ENCODE results near the gene CLCN2.

Gene CLCN2

GRCh38 chr3:184405075-184406030 lies 43.9 kb upstream of the CLCN2 start:
- no peak for TF ChIP-seq ZFP3 (CRISPR knock-in tag; IDR thresholded peaks at IDR 0.05)

DNA sequence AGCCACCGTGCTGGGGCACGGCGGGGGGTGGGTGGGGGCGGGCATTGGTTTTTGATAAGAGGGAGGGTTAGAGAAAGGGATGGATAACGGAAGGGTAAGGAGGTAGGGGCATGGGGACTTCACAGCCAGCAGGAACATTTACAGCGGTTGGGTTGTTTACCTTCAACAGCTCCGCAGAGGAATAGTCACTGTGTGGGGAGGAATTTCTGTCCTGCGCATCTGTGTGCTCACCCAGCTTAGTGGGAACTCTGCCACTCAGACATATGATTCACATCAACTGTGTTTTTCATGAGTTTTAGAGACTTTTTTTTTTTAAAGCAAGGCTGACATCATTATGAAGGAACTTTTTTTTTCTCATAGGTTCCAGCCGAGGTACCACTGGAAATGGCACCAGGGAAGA lies 38.0 kb upstream of the CLCN2 start:
- TF ChIP-seq, protein P1, sequence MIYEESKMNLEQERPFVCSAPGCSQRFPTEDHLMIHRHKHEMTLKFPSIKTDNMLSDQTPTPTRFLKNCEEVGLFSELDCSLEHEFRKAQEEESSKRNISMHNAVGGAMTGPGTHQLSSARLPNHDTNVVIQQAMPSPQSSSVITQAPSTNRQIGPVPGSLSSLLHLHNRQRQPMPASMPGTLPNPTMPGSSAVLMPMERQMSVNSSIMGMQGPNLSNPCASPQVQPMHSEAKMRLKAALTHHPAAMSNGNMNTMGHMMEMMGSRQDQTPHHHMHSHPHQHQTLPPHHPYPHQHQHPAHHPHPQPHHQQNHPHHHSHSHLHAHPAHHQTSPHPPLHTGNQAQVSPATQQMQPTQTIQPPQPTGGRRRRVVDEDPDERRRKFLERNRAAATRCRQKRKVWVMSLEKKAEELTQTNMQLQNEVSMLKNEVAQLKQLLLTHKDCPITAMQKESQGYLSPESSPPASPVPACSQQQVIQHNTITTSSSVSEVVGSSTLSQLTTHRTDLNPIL (CRISPR knock-in tag; IDR thresholded peaks at IDR 0.05; ENCODE audit: low read depth) = no peak
- TF ChIP-seq ZNF565 (CRISPR knock-in tag; conservative IDR thresholded peaks at IDR 0.05; ENCODE audit: low read depth) = no peak
- no peak for TF ChIP-seq RARB (CRISPR knock-in tag; IDR thresholded peaks at IDR 0.05)
- no peak for TF ChIP-seq BACH2 (CRISPR knock-in tag; IDR thresholded peaks at IDR 0.05; ENCODE audit: borderline replicate concordance)
- no peak for TF ChIP-seq ESRRG (CRISPR knock-in tag; IDR thresholded peaks at IDR 0.05)
- TF ChIP-seq PATZ1 (CRISPR knock-in tag; IDR thresholded peaks at IDR 0.05; ENCODE audit: borderline replicate concordance) = no peak
- no peak for TF ChIP-seq CSDC2 (CRISPR knock-in tag; IDR thresholded peaks at IDR 0.05)
- TF ChIP-seq PPARA (CRISPR knock-in tag; IDR thresholded peaks at IDR 0.05; ENCODE audit: borderline replicate concordance) = no peak
- no peak for TF ChIP-seq POU6F1 (CRISPR knock-in tag; IDR thresholded peaks at IDR 0.05; ENCODE audit: borderline replicate concordance, low read depth)
- TF ChIP-seq ZNF70 (CRISPR knock-in tag; IDR thresholded peaks at IDR 0.05) = no peak
- no peak for TF ChIP-seq SNAI2 (CRISPR knock-in tag; IDR thresholded peaks at IDR 0.05)
- TF ChIP-seq, protein P2, sequence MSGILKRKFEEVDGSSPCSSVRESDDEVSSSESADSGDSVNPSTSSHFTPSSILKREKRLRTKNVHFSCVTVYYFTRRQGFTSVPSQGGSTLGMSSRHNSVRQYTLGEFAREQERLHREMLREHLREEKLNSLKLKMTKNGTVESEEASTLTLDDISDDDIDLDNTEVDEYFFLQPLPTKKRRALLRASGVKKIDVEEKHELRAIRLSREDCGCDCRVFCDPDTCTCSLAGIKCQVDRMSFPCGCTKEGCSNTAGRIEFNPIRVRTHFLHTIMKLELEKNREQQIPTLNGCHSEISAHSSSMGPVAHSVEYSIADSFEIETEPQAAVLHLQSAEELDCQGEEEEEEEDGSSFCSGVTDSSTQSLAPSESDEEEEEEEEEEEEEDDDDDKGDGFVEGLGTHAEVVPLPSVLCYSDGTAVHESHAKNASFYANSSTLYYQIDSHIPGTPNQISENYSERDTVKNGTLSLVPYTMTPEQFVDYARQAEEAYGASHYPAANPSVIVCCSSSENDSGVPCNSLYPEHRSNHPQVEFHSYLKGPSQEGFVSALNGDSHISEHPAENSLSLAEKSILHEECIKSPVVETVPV (CRISPR knock-in tag; IDR thresholded peaks at IDR 0.05) = no peak
- no peak for TF ChIP-seq OSR1 (CRISPR knock-in tag; IDR thresholded peaks at IDR 0.05)
- TF ChIP-seq TCF4 (CRISPR knock-in tag; IDR thresholded peaks at IDR 0.05; ENCODE audit: borderline replicate concordance) = no peak
- no peak for TF ChIP-seq ZFP3 (CRISPR knock-in tag; IDR thresholded peaks at IDR 0.05)
- no peak for TF ChIP-seq ARNTL (CRISPR knock-in tag; IDR thresholded peaks at IDR 0.05; ENCODE audit: borderline replicate concordance, low read depth)
- TF ChIP-seq ZNF8 (CRISPR knock-in tag; IDR thresholded peaks at IDR 0.05) = no peak
- no peak for TF ChIP-seq ISL1 (CRISPR knock-in tag; IDR thresholded peaks at IDR 0.05)
- no peak for TF ChIP-seq GLIS3 (CRISPR knock-in tag; IDR thresholded peaks at IDR 0.05)
- no peak for TF ChIP-seq TSHZ2 (CRISPR knock-in tag; IDR thresholded peaks at IDR 0.05)
- peak; percentile 86 for ATAC-seq

More at GRCh38 chr3:184405075-184406030, 43.9 kb upstream of the CLCN2 start:
- no peak for ATAC-seq

GRCh38 chr3:184395320-184395660 lies 33.9 kb upstream of the CLCN2 start:
- TF ChIP-seq, protein P2 (CRISPR knock-in tag; IDR thresholded peaks at IDR 0.05) = no peak
- TF ChIP-seq, protein P1 (CRISPR knock-in tag; IDR thresholded peaks at IDR 0.05; ENCODE audit: low read depth) = no peak
- no peak for TF ChIP-seq RARB (CRISPR knock-in tag; IDR thresholded peaks at IDR 0.05)
- no peak for TF ChIP-seq ZC3H10 (CRISPR knock-in tag; IDR thresholded peaks at IDR 0.05)
- no peak for TF ChIP-seq ZNF565 (CRISPR knock-in tag; conservative IDR thresholded peaks at IDR 0.05; ENCODE audit: low read depth)
- TF ChIP-seq ESRRG (CRISPR knock-in tag; IDR thresholded peaks at IDR 0.05) = no peak
- TF ChIP-seq BACH2 (CRISPR knock-in tag; IDR thresholded peaks at IDR 0.05; ENCODE audit: borderline replicate concordance) = no peak
- no peak for TF ChIP-seq TCF4 (CRISPR knock-in tag; IDR thresholded peaks at IDR 0.05; ENCODE audit: borderline replicate concordance)
- TF ChIP-seq OSR1 (CRISPR knock-in tag; IDR thresholded peaks at IDR 0.05) = no peak
- TF ChIP-seq ZNF8 (CRISPR knock-in tag; IDR thresholded peaks at IDR 0.05) = no peak
- no peak for TF ChIP-seq CSDC2 (CRISPR knock-in tag; IDR thresholded peaks at IDR 0.05)
- TF ChIP-seq SNAI2 (CRISPR knock-in tag; IDR thresholded peaks at IDR 0.05) = no peak
- no peak for TF ChIP-seq ZFP3 (CRISPR knock-in tag; IDR thresholded peaks at IDR 0.05)
- TF ChIP-seq PATZ1 (CRISPR knock-in tag; IDR thresholded peaks at IDR 0.05; ENCODE audit: borderline replicate concordance) = no peak
- ATAC-seq = no peak
